ENCODE measurements around the gene F3.

The F3 gene

DNA sequence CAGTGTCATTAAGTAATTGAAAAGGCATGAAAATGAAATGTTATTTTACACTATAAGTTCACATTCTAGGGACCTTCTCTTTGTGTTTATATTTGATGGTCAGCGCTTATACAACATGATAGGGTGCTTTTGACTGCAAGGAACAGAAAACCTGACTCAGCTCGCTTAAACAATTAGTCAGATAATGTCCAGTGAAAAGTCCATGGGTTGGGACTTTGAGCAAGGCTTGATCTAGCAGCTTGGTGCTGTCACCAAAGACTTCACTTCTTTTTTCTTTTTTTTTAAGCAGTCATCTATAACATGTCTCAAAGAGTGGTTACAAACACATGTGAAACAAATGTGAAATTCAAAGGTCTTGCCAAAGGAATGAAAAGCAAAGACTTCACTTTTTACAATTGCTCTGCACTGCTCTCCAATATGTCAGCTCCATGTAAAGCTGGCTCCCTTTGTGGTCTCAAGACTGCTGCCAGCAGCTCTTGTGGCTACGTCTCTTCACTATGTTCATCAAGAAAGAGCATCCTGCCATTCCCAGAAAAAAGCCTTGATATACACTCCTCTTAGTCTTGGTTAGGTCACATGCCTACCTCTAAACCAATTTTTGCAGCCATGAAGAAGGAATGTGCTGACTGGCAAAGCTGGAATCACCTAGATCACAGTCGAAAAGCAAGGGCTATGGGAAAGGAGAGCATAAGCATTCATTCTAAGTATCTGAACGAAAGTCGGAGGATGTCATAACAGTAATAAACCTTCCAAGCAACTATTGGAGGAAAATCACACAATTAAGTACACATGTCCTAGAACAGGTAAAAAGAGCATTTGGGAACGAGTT, 15.2 kb downstream of the F3 start:
- no peak for DNase-seq

DNA sequence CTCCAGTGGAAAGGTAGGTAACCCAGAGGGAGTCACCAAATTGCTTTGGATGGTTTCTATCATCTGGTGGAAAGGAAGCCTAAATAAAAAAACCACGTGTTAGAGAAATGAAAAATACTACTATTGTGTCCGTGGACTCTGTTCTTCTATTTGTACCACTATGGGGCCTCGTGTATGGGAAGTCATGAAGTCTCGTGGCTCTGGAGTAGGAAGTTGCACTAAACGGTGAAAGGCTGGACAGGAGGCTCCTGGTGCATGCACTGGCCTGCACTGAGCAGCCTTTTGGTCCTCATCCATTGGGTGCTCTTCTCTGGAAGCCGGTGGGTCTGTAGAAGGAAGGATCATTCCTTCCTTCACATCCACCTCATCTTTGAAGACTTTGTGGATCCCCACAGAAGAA, 17.0 kb downstream of the F3 start:
- no peak for DNase-seq

GRCh38 chr1:94522304-94522703, 19.3 kb downstream of the F3 start:
- peak; percentile 29 for DNase-seq

DNA sequence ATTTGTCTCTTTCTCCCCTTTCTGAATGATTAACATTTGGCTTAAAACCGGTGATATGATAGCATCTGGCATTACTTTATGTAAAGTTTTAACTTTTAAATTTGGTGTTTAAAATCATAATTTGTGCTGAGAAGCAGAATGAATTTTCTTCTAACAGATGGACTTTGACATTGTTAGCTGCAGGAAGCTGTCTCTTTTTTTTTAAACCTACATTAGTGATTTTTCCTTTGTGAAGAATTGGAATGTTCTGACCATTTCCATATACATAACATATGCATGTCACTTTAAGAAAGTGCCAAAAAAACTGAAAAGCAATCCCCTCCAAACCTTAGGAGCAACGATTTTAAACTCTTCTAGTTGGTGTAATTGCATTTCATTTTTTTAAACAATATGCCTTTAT, 22.2 kb downstream of the F3 start:
- no peak for DNase-seq

DNA sequence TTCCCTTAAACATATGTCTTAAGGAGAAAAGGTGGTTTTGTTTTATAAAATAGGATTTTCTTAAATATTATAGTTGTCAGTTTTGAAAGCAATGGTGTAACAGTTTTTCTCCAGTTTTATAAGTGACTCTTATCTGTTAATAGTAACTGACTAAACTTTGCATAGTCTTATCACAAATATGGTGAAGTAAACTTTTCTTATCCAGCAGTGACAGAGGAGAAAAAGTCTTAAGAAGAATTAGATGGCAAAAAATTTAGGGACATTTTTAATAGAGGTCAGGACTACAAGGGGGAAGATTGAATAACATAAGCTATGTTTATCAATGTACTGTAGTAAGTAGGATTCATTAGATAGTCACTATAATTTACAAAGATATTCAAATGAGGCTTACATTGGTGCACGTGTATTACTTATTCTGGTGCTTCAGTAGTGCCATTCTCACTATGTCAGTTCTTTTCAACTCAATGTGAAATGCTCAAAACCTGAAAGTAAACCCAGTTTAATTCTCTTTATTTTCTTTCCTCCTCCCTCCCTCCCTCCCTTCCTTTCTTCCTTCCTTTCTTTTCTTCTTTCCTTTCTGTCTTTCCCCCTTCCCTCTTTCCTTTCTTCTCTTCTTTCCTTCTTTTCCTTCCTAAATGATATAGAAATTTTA, 26.1 kb downstream of the F3 start:
- no peak for DNase-seq

DNA sequence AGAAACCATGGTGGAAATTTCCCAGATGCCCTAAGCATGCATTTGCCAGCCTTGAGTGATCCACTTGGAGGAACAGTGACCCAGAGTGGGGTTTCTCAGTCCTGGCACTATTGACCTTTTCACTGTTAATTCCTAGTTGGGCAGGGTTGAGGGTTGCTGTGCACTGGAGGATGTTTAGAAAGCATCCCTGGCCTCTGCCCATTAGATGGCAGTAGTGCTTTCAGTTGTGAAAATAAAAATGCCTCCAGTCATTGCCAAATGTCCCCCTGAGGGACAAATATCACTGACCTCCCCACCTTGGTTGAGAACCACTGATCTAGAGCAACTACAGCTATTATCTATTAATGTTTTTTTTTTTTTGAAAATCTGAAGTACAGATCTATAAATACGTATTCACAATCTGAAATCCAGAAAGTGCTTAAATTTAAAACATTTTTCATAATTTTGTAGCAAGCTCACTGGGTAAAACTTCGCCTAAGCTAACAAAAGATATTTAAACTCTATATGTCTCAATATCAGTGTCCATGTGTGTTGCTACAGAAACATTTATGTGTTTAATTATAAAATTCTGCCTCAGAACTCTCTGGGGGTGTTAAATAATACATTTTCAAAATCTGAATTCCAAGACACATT, 27.3 kb downstream of the F3 start:
- peak; percentile 13 for DNase-seq

GRCh38 chr1:94512816-94513215, 28.7 kb downstream of the F3 start:
- no peak for DNase-seq

GRCh38 chr1:94504601-94505000, 37.0 kb downstream of the F3 start:
- no peak for DNase-seq

DNA sequence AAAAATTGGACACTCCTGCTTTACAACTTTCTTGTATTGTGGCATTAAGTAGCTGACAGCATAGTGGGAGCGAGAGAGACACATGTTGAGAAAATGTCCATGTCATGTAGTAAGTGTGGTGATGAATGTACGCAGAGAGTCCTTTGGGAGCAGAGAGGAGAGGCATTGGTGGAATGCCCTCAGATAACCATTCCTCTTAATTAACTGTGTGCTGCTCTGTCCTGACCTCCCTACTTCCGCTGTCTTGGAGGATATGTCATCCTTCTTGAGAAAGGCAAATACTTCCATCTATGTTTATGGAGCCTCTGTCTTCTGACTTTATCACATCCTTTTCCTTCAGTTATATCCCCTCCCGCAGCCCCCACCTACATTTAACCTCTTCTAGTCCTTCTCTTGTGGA, 38.4 kb downstream of the F3 start:
- no peak for DNase-seq

- DNase-seq, result no peak
Observed at GRCh38 chr1:94501935-94502334, 39.6 kb downstream of the F3 start.

DNA sequence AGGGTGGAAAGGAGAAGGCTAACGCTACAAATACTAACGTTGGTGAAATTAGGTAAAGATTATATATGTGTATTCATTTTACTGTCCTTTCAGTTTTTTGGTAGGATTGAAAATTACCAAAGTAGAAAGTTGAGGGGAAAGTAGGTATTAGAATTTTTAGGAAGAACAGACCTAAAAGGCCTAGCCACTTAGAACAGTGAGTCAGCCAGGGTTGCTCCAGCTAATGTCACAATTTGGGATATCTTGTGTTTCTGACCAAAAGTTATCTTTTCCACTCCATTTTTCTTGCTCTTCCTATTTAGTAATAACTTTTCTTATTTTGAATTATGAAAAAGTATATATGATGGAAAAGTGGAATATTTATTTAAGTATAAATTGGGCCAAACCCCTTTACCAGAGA, 40.1 kb downstream of the F3 start:
- DNase-seq, result no peak

- no peak for DNase-seq
Observed at GRCh38 chr1:94496076-94496755, 45.3 kb downstream of the F3 start.

- no peak for DNase-seq
Observed at GRCh38 chr1:94490556-94490955, 51.0 kb downstream of the F3 start.

GRCh38 chr1:94486990-94487389, 54.6 kb downstream of the F3 start:
- DNase-seq, result no peak

DNA sequence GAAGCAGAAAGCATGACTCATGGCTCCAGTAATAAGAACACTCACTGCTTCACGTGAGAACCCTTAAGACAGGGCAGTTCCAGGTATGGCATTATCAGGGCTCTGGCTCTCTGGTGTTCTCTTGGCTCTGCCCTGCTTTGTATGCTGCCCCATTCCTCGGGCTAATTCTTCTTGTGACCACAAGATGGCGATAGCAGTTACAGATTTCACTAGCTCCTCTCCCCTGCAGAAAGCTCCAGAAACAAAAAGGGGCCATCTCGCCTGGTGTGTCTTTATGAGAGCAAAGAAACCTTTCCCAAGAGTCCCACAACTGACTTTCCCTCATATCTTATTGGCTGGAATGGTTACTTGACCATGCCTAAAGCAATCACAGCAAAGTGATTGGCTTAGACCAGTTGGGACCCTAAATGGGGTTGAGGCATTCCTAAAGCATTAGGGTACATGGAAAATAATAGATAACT, 60.1 kb downstream of the F3 start:
- peak; percentile 79 for DNase-seq

DNA sequence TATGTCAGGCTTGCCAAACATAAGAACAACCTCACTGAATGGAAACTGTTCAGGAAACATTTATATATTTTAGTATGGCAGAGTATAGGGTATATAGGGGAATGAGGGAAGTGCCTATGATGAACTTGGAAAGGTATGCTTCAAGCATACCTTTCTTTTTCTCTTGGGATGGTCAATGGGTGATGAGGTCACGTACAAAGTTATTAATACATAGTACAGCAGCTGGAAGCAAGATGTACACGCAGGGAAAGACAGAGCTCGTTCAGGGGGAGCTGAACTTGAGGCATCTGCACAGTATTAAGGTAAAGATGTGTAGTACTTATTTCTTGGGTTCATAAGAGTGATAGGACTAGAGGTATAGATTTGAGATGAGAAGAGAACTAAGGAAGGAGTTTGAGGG, 61.9 kb downstream of the F3 start:
- DNase-seq, result no peak

Measured in NCI-H1105 treated with DMSO at 0.1 percent for 48 hours (cell line).